NCI-H2227 (cell line): Measurements from ENCODE around the gene ADCY3.
"Not testable (repeated sequence)": the region's sequence is repeated elsewhere in the genome, so short reads cannot be mapped to it uniquely, and the experiment has no call there.

Experiments
- DNase-seq: peaks from one replicate; lab custom pipeline; 2025; ENCODE audit not compliant: unreplicated experiment; lab: John Stamatoyannopoulos, UW

ADCY3 gene

GRCh38 chr2:24816404-24816803 lies 103.6 kb downstream of the ADCY3 start:
- no peak for DNase-seq

- DNase-seq, result no peak
Measured at GRCh38 chr2:24815171-24815570, 104.9 kb downstream of the ADCY3 start.

GRCh38 chr2:24814516-24814915 lies 105.5 kb downstream of the ADCY3 start:
- DNase-seq, result no peak

GRCh38 chr2:24813691-24814137 lies 106.3 kb downstream of the ADCY3 start:
- DNase-seq, result no peak

- DNase-seq, result no peak
Measured at GRCh38 chr2:24809316-24810007, 110.6 kb downstream of the ADCY3 start.

GRCh38 chr2:24806661-24807036 lies 113.4 kb downstream of the ADCY3 start:
- no peak for DNase-seq

- not testable (repeated sequence) for DNase-seq
Measured at GRCh38 chr2:24805811-24806660, 114.0 kb downstream of the ADCY3 start.

- not testable (repeated sequence) for DNase-seq
Measured at GRCh38 chr2:24800487-24800886, 119.5 kb downstream of the ADCY3 start.

- DNase-seq, result no peak
Measured at GRCh38 chr2:24797644-24798043, 122.4 kb downstream of the ADCY3 start.

GRCh38 chr2:24793761-24794435 lies 126.1 kb downstream of the ADCY3 start:
- peak; percentile 67 for DNase-seq

GRCh38 chr2:24792874-24793760 lies 126.9 kb downstream of the ADCY3 start, which contains the start of the genes CENPO and PTRHD1:
Gene CENPO, plus strand, starts transcription at chr2:24793425. Its CDS starts 495 bp downstream, at chr2:24793920.
Gene PTRHD1, minus strand, starts transcription at chr2:24793391. Its CDS starts 14 bp downstream, at chr2:24793377.
- DNase-seq, result peak; percentile 98

GRCh38 chr2:24792542-24792873 lies 127.5 kb downstream of the ADCY3 start:
- DNase-seq, result no peak

GRCh38 chr2:24791452-24791851 lies 128.6 kb downstream of the ADCY3 start:
- no peak for DNase-seq

GRCh38 chr2:24788816-24789215 lies 131.2 kb downstream of the ADCY3 start:
- no peak for DNase-seq

GRCh38 chr2:24787532-24787931 lies 132.5 kb downstream of the ADCY3 start:
- DNase-seq, result no peak

- no peak for DNase-seq
Measured at GRCh38 chr2:24785671-24786321, 134.2 kb downstream of the ADCY3 start.

- DNase-seq, result no peak
Measured at GRCh38 chr2:24783641-24784040, 136.4 kb downstream of the ADCY3 start.

- no peak for DNase-seq
Measured at GRCh38 chr2:24779116-24779515, 140.9 kb downstream of the ADCY3 start.

GRCh38 chr2:24774373-24774772 lies 145.7 kb downstream of the ADCY3 start:
- no peak for DNase-seq
